ENCODE measurements around the gene KISS1R.

DNA sequence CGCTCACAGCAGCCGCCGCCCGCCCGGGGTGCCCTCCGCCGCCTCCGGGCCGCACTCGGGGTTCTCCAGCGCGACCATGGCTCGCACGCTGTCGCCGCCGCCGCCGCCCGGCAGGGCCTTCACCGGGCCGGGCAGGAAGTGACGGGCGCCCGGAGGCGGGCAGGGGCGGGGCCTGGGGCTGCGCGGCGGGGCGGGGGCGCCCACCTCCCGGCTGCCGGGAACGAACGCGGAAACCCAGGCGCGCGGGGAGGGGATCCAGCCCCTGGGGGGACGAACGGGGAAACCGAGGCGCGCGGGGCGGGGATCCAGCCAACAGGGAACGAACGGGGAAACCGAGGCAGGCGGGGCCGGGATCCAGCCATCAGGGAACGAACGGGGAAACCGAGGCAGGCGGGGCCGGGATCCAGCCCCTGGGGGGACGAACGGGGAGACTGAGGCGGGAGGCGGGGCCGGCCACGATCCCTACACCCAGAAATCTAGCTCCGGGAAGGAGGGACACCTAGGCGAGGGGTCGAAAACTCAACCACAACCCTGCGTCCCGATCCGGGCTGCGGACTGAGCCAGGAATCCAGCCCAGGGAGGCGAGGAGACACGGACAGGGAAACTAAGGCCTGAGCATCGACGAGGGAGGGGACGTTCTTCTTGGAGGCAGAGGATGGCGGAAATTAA lies 3.9 kb upstream of the KISS1R start, which contains the start of gene R3HDM4:
- TF ChIP-seq, protein P1, sequence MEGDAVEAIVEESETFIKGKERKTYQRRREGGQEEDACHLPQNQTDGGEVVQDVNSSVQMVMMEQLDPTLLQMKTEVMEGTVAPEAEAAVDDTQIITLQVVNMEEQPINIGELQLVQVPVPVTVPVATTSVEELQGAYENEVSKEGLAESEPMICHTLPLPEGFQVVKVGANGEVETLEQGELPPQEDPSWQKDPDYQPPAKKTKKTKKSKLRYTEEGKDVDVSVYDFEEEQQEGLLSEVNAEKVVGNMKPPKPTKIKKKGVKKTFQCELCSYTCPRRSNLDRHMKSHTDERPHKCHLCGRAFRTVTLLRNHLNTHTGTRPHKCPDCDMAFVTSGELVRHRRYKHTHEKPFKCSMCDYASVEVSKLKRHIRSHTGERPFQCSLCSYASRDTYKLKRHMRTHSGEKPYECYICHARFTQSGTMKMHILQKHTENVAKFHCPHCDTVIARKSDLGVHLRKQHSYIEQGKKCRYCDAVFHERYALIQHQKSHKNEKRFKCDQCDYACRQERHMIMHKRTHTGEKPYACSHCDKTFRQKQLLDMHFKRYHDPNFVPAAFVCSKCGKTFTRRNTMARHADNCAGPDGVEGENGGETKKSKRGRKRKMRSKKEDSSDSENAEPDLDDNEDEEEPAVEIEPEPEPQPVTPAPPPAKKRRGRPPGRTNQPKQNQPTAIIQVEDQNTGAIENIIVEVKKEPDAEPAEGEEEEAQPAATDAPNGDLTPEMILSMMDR (IDR thresholded peaks at IDR 0.05), result peak in 1 of 5 experiments; percentile 15
- TF ChIP-seq POLR2A (IDR thresholded peaks at IDR 0.05), result peak in 1 of 2 donors; percentile 66
